ENCODE data around the gene RAX2.
"Not testable (repeated sequence)": the region's sequence is repeated elsewhere in the genome, so short reads cannot be mapped to it uniquely, and the experiment has no call there.

RAX2 gene

GRCh38 chr19:3770136-3770999 lies 1.7 kb downstream of the RAX2 start:
- Histone ChIP-seq H3K4me3 (ENCODE audit: low read depth in 1 of 2, low read length in 2 of 2) (no peak overlapping the region), H3K27me3 (ENCODE audit: control insufficient read depth in 1 of 2, insufficient read depth in 2 of 2, low read length in 2 of 2) (no peaks in the 10 kb centered on the region), H3K9ac (ENCODE audit: low read depth in 1 of 2, low read length in 2 of 2) (no peak overlapping the region), H3K27ac (ENCODE audit: low read depth, low read length) (no peak overlapping the region), H3K9me3 (ENCODE audit: control insufficient read depth in 1 of 2, low read length in 2 of 2) (no peaks in the 10 kb centered on the region), H3K4me1 (ENCODE audit: control insufficient read depth in 1 of 2, insufficient read depth in 2 of 2, low read length in 2 of 2) (no peaks in the 10 kb centered on the region), H3K36me3 (ENCODE audit: control insufficient read depth in 1 of 2, insufficient read depth in 2 of 2, low read length in 2 of 2) (peaks cover 15 to 25% of the 10 kb centered on the region in 2 donors)

- H3K4me3 ChIP-seq (ENCODE audit: low read depth in 1 of 2, low read length in 2 of 2), result no peak overlapping the region
- H3K27me3 ChIP-seq (ENCODE audit: control insufficient read depth in 1 of 2, insufficient read depth in 2 of 2, low read length in 2 of 2), result no peaks in the 10 kb centered on the region
- H3K9me3 ChIP-seq (ENCODE audit: control insufficient read depth in 1 of 2, low read length in 2 of 2), result no peaks in the 10 kb centered on the region
- no peaks in the 10 kb centered on the region for H3K4me1 ChIP-seq (ENCODE audit: control insufficient read depth in 1 of 2, insufficient read depth in 2 of 2, low read length in 2 of 2)
- no peak overlapping the region for H3K9ac ChIP-seq (ENCODE audit: low read depth in 1 of 2, low read length in 2 of 2)
- peaks cover 18 to 30% of the 10 kb centered on the region in 2 donors for H3K36me3 ChIP-seq (ENCODE audit: control insufficient read depth in 1 of 2, insufficient read depth in 2 of 2, low read length in 2 of 2)
- no peak overlapping the region for H3K27ac ChIP-seq (ENCODE audit: low read depth, low read length)
Observed at GRCh38 chr19:3769494-3769893, 2.5 kb downstream of the RAX2 start.

GRCh38 chr19:3768748-3769099 lies 3.3 kb downstream of the RAX2 start:
- Histone ChIP-seq H3K27ac (ENCODE audit: low read depth, low read length) (no peak overlapping the region), H3K9ac (ENCODE audit: low read depth in 1 of 2, low read length in 2 of 2) (no peak overlapping the region), H3K4me3 (ENCODE audit: low read depth in 1 of 2, low read length in 2 of 2) (no peak overlapping the region), H3K27me3 (ENCODE audit: control insufficient read depth in 1 of 2, insufficient read depth in 2 of 2, low read length in 2 of 2) (no peaks in the 10 kb centered on the region), H3K4me1 (ENCODE audit: control insufficient read depth in 1 of 2, insufficient read depth in 2 of 2, low read length in 2 of 2) (no peaks in the 10 kb centered on the region), H3K36me3 (ENCODE audit: control insufficient read depth in 1 of 2, insufficient read depth in 2 of 2, low read length in 2 of 2) (peaks cover 18 to 30% of the 10 kb centered on the region in 2 donors), H3K9me3 (ENCODE audit: control insufficient read depth in 1 of 2, low read length in 2 of 2) (no peaks in the 10 kb centered on the region)

GRCh38 chr19:3768015-3768747 lies 3.8 kb downstream of the RAX2 start:
- H3K27ac ChIP-seq (ENCODE audit: low read depth, low read length), result no peak overlapping the region
- no peak overlapping the region for H3K9ac ChIP-seq (ENCODE audit: low read depth in 1 of 2, low read length in 2 of 2)
- H3K27me3 ChIP-seq (ENCODE audit: control insufficient read depth in 1 of 2, insufficient read depth in 2 of 2, low read length in 2 of 2), result no peaks in the 10 kb centered on the region
- peaks cover 0 to 4% of the 10 kb centered on the region in 2 donors for H3K4me1 ChIP-seq (ENCODE audit: control insufficient read depth in 1 of 2, insufficient read depth in 2 of 2, low read length in 2 of 2)
- no peak overlapping the region for H3K4me3 ChIP-seq (ENCODE audit: low read depth in 1 of 2, low read length in 2 of 2)
- H3K36me3 ChIP-seq (ENCODE audit: control insufficient read depth in 1 of 2, insufficient read depth in 2 of 2, low read length in 2 of 2), result peaks cover 18 to 30% of the 10 kb centered on the region in 2 donors
- no peaks in the 10 kb centered on the region for H3K9me3 ChIP-seq (ENCODE audit: control insufficient read depth in 1 of 2, low read length in 2 of 2)

GRCh38 chr19:3767050-3767449 lies 5.0 kb downstream of the RAX2 start:
- no peak overlapping the region for H3K27ac ChIP-seq (ENCODE audit: low read depth, low read length)
- peaks cover 0 to 6% of the 10 kb centered on the region in 2 donors for H3K4me1 ChIP-seq (ENCODE audit: control insufficient read depth in 1 of 2, insufficient read depth in 2 of 2, low read length in 2 of 2)
- H3K9ac ChIP-seq (ENCODE audit: low read depth in 1 of 2, low read length in 2 of 2), result no peak overlapping the region
- no peaks in the 10 kb centered on the region for H3K9me3 ChIP-seq (ENCODE audit: control insufficient read depth in 1 of 2, low read length in 2 of 2)
- no peaks in the 10 kb centered on the region for H3K27me3 ChIP-seq (ENCODE audit: control insufficient read depth in 1 of 2, insufficient read depth in 2 of 2, low read length in 2 of 2)
- H3K4me3 ChIP-seq (ENCODE audit: low read depth in 1 of 2, low read length in 2 of 2), result no peak overlapping the region
- H3K36me3 ChIP-seq (ENCODE audit: control insufficient read depth in 1 of 2, insufficient read depth in 2 of 2, low read length in 2 of 2), result peaks cover 18 to 30% of the 10 kb centered on the region in 2 donors

DNA sequence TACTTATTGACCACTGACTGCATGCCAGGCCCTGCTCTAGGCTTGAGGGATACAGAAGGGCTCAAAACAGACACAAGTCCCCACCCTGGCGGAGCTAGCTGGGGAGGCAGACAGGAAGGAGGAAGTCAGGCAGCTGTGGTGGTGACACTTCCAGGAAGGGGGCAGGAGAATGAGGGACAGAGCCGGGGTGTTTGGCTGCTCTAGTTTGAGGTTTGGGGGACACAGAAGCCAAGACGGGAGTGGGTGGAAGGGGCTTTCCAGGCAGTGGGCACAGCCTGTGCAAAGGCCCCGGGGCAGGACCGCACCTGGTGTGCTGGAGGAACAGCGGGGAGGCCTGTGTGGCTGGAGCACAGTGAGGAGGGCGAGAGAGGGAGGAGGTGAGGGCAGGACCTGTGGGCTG lies 5.5 kb downstream of the RAX2 start:
- H3K27me3 ChIP-seq (ENCODE audit: control insufficient read depth in 1 of 2, insufficient read depth in 2 of 2, low read length in 2 of 2), result no peaks in the 10 kb centered on the region
- no peak overlapping the region for H3K27ac ChIP-seq (ENCODE audit: low read depth, low read length)
- H3K36me3 ChIP-seq (ENCODE audit: control insufficient read depth in 1 of 2, insufficient read depth in 2 of 2, low read length in 2 of 2), result peaks cover 18 to 30% of the 10 kb centered on the region in 2 donors
- H3K4me1 ChIP-seq (ENCODE audit: control insufficient read depth in 1 of 2, insufficient read depth in 2 of 2, low read length in 2 of 2), result peaks cover 3 to 10% of the 10 kb centered on the region in 2 donors
- H3K9ac ChIP-seq (ENCODE audit: low read depth in 1 of 2, low read length in 2 of 2), result no peak overlapping the region
- no peaks in the 10 kb centered on the region for H3K9me3 ChIP-seq (ENCODE audit: control insufficient read depth in 1 of 2, low read length in 2 of 2)
- H3K4me3 ChIP-seq (ENCODE audit: low read depth in 1 of 2, low read length in 2 of 2), result no peak overlapping the region

- H3K27ac ChIP-seq (ENCODE audit: low read depth, low read length), result not testable (repeated sequence)
- peaks cover 18 to 30% of the 10 kb centered on the region in 2 donors for H3K36me3 ChIP-seq (ENCODE audit: control insufficient read depth in 1 of 2, insufficient read depth in 2 of 2, low read length in 2 of 2)
Observed at GRCh38 chr19:3765757-3766156, 6.3 kb downstream of the RAX2 start.

DNA sequence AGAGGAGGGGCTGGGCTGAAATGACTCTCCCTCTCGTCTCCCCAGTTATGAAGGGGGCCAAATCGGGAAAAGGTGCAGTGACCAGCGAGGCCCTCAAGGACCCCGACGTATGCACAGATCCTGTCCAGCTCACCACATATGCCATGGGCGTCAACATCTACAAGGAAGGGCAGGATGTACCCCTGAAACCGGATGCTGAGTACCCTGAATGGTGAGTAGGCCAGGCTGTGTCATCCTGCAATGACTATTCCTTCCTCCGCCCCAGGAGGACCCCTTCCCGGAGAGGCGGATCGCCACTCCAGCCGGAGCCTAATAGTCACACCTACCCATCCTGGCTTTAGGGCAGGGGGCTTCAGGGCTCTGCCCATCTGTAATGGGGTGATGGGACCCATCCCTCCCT lies 6.9 kb downstream of the RAX2 start:
- Histone ChIP-seq H3K36me3 (ENCODE audit: control insufficient read depth in 1 of 2, insufficient read depth in 2 of 2, low read length in 2 of 2) (peaks cover 18 to 30% of the 10 kb centered on the region in 2 donors), H3K27me3 (ENCODE audit: control insufficient read depth in 1 of 2, insufficient read depth in 2 of 2, low read length in 2 of 2) (no peaks in the 10 kb centered on the region), H3K9ac (ENCODE audit: low read depth in 1 of 2, low read length in 2 of 2) (no peak overlapping the region), H3K4me1 (ENCODE audit: control insufficient read depth in 1 of 2, insufficient read depth in 2 of 2, low read length in 2 of 2) (peaks cover 7 to 18% of the 10 kb centered on the region in 2 donors), H3K4me3 (ENCODE audit: low read depth in 1 of 2, low read length in 2 of 2) (no peak overlapping the region), H3K27ac (ENCODE audit: low read depth, low read length) (no peak overlapping the region), H3K9me3 (ENCODE audit: control insufficient read depth in 1 of 2, low read length in 2 of 2) (no peaks in the 10 kb centered on the region)

More at GRCh38 chr19:3765757-3766156, 6.3 kb downstream of the RAX2 start:
- not testable (repeated sequence) for H3K9me3 ChIP-seq (ENCODE audit: control insufficient read depth in 1 of 2, low read length in 2 of 2); H3K9ac ChIP-seq (ENCODE audit: low read depth in 1 of 2, low read length in 2 of 2); H3K4me3 ChIP-seq (ENCODE audit: low read depth in 1 of 2, low read length in 2 of 2); H3K27me3 ChIP-seq (ENCODE audit: control insufficient read depth in 1 of 2, insufficient read depth in 2 of 2, low read length in 2 of 2)
- peaks cover 5 to 14% of the 10 kb centered on the region in 2 donors for H3K4me1 ChIP-seq (ENCODE audit: control insufficient read depth in 1 of 2, insufficient read depth in 2 of 2, low read length in 2 of 2)

- no peaks in the 10 kb centered on the region for H3K27me3 ChIP-seq (ENCODE audit: control insufficient read depth in 1 of 2, insufficient read depth in 2 of 2, low read length in 2 of 2)
- peaks cover 17 to 27% of the 10 kb centered on the region in 2 donors for H3K4me1 ChIP-seq (ENCODE audit: control insufficient read depth in 1 of 2, insufficient read depth in 2 of 2, low read length in 2 of 2)
- H3K9ac ChIP-seq (ENCODE audit: low read depth in 1 of 2, low read length in 2 of 2), result peak within 1 kb of the TSS; percentile 96 to 97
- H3K36me3 ChIP-seq (ENCODE audit: control insufficient read depth in 1 of 2, insufficient read depth in 2 of 2, low read length in 2 of 2), result peaks cover 13 to 24% of the 10 kb centered on the region in 2 donors
- H3K27ac ChIP-seq (ENCODE audit: low read depth, low read length), result peak within 1 kb of the TSS; percentile 98
- no peaks in the 10 kb centered on the region for H3K9me3 ChIP-seq (ENCODE audit: control insufficient read depth in 1 of 2, low read length in 2 of 2)
- H3K4me3 ChIP-seq (ENCODE audit: low read depth in 1 of 2, low read length in 2 of 2), result peak within 1 kb of the TSS; percentile 94 to 97
Observed at GRCh38 chr19:3762501-3763459, 9.2 kb downstream of the RAX2 start, which contains the start of gene MRPL54. Gene MRPL54, plus strand, starts transcription at chr19:3762682. Its CDS starts 19 bp downstream, at chr19:3762701.
